ENCODE data around the gene KPNA1. TPM values are rescaled to one million over a fixed set of nuclear protein-coding genes. Genes with fewer than 3 reads are reported as not detected.

The KPNA1 gene
- total RNA-seq, 2 experiments from 2014 or later, result 47.4 to 49.0 TPM

DNA sequence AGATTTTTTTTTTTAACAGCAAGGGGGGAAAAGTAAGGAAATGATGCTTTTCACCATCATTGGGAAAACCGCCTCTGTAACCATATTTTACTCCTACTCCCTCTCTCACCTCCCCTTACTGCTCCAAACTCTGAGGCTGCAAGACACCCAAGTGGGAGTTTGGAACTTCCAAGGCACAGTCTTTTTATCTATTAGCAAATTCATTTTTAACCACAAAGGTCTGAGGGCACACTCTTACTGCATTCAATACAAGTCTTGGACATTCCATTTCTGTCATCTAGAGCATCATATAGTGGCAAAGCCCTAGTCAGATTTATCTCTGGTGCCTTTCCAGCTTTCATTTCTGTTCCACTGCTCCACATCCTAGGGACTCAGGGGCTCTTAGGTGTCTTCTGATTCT is 117.5 kb downstream of the KPNA1 start:
- H3K27ac Mint-ChIP-seq, result no peak overlapping the region
- no peaks in the 10 kb centered on the region for H3K9me3 Mint-ChIP-seq
- H3K27me3 Mint-ChIP-seq, result no peaks in the 10 kb centered on the region
- peaks cover 20% of the 10 kb centered on the region for H3K36me3 Mint-ChIP-seq
- no peak for DNase-seq
- no peak overlapping the region for H3K4me3 Mint-ChIP-seq
- peaks cover 42% of the 10 kb centered on the region for H3K4me1 Mint-ChIP-seq

DNA sequence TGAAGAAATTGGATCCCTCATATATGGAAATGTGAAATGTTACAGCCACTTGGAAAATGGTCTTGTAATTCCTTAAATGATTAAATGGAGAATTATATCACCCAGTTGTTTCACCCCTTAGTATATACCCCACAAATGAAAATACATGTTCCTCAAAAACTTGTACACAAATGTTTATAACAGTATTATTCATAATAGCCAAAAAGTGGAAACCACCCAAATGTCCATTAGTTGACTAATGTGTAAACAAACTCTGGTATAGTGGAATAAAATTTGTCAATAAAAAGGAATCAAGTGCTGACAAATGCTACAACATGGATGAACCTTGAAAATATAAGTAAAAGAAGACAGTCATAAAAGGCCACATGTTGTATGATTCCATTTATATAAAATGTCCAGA is 118.2 kb downstream of the KPNA1 start:
- DNase-seq, result no peak
- Mint-ChIP-seq H3K4me1 (peaks cover 45% of the 10 kb centered on the region), H3K4me3 (no peak overlapping the region), H3K27me3 (no peaks in the 10 kb centered on the region), H3K27ac (no peak overlapping the region), H3K36me3 (peaks cover 20% of the 10 kb centered on the region), H3K9me3 (no peaks in the 10 kb centered on the region)

- Mint-ChIP-seq H3K9me3 (no peaks in the 10 kb centered on the region), H3K4me3 (no peak overlapping the region), H3K27ac (peak overlapping the region; percentile 12), H3K36me3 (peaks cover 20% of the 10 kb centered on the region), H3K4me1 (peaks cover 43% of the 10 kb centered on the region), H3K27me3 (no peaks in the 10 kb centered on the region)
- DNase-seq, result no peak
Measured at GRCh38 chr3:122395582-122395981, 119.2 kb downstream of the KPNA1 start.

DNA sequence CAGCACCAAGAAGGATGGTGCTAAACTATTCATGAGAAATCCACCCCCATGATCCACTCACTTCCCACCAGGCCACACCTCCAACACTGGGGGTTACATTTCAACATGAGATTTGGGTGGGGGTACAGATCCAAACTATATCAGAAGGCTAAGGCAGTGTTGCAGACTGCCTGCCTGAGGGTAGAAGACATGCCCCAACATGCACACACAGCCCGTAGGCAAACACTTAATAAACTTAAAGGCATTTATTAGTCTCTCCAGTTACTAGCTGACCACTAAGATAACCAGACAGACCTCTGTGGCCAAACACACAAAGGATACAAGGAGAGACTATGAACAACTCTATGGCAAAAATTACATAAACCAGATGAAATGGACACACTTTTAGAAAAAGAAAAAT is 120.6 kb downstream of the KPNA1 start:
- Mint-ChIP-seq H3K36me3 (peaks cover 20% of the 10 kb centered on the region), H3K9me3 (no peaks in the 10 kb centered on the region), H3K27ac (no peak overlapping the region), H3K4me3 (no peak overlapping the region), H3K4me1 (peaks cover 46% of the 10 kb centered on the region), H3K27me3 (no peaks in the 10 kb centered on the region)
- DNase-seq, result no peak

- Mint-ChIP-seq H3K9me3 (no peaks in the 10 kb centered on the region), H3K4me3 (no peak overlapping the region), H3K27me3 (no peaks in the 10 kb centered on the region), H3K27ac (no peak overlapping the region), H3K4me1 (peaks cover 49% of the 10 kb centered on the region), H3K36me3 (peaks cover 21% of the 10 kb centered on the region)
- no peak for DNase-seq
Measured at GRCh38 chr3:122392868-122393844, 121.6 kb downstream of the KPNA1 start.

- H3K27me3 Mint-ChIP-seq, result no peaks in the 10 kb centered on the region
- H3K4me1 Mint-ChIP-seq, result peaks cover 52% of the 10 kb centered on the region
- H3K4me3 Mint-ChIP-seq, result no peak overlapping the region
- H3K36me3 Mint-ChIP-seq, result peaks cover 25% of the 10 kb centered on the region
- H3K27ac Mint-ChIP-seq, result no peak overlapping the region
- H3K9me3 Mint-ChIP-seq, result no peaks in the 10 kb centered on the region
- no peak for DNase-seq
Measured at GRCh38 chr3:122391681-122392446, 122.9 kb downstream of the KPNA1 start.

- H3K27me3 Mint-ChIP-seq, result no peaks in the 10 kb centered on the region
- no peak for DNase-seq
- no peak overlapping the region for H3K27ac Mint-ChIP-seq
- peaks cover 49% of the 10 kb centered on the region for H3K4me1 Mint-ChIP-seq
- H3K9me3 Mint-ChIP-seq, result no peaks in the 10 kb centered on the region
- peaks cover 33% of the 10 kb centered on the region for H3K36me3 Mint-ChIP-seq
- no peak overlapping the region for H3K4me3 Mint-ChIP-seq
Measured at GRCh38 chr3:122390665-122391064, 124.1 kb downstream of the KPNA1 start.

DNA sequence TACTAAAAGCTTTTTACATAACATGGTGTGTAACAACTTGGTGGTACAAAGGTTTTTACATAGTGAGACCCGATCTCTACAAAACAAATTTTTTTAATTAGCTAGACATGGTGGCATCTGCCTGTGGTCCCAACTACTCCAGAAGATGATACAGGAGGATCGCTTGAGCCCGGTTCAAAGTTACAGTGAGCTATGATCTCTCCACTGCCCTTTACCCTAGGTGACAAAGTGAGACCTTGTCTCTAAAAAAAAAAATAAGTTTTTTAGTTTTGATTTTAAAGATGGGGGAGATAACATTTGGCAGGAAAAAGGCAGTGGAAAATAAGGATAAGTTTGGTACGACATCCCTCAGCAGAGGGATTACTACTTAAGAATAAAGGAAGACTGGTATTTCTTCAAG is 124.8 kb downstream of the KPNA1 start:
- no peak for DNase-seq
- H3K27ac Mint-ChIP-seq, result no peak overlapping the region
- no peaks in the 10 kb centered on the region for H3K27me3 Mint-ChIP-seq
- no peak overlapping the region for H3K4me3 Mint-ChIP-seq
- H3K36me3 Mint-ChIP-seq, result peaks cover 36% of the 10 kb centered on the region
- H3K4me1 Mint-ChIP-seq, result peaks cover 42% of the 10 kb centered on the region
- no peaks in the 10 kb centered on the region for H3K9me3 Mint-ChIP-seq

- peaks cover 40% of the 10 kb centered on the region for H3K4me1 Mint-ChIP-seq
- no peak overlapping the region for H3K4me3 Mint-ChIP-seq
- H3K27ac Mint-ChIP-seq, result no peak overlapping the region
- H3K27me3 Mint-ChIP-seq, result no peaks in the 10 kb centered on the region
- H3K36me3 Mint-ChIP-seq, result peaks cover 37% of the 10 kb centered on the region
- H3K9me3 Mint-ChIP-seq, result no peaks in the 10 kb centered on the region
- no peak for DNase-seq
Measured at GRCh38 chr3:122389197-122389596, 125.5 kb downstream of the KPNA1 start.

GRCh38 chr3:122387709-122388108 is 127.0 kb downstream of the KPNA1 start:
- Mint-ChIP-seq H3K4me1 (peaks cover 38% of the 10 kb centered on the region), H3K27ac (peak overlapping the region; percentile 18), H3K36me3 (peaks cover 38% of the 10 kb centered on the region), H3K27me3 (no peaks in the 10 kb centered on the region), H3K9me3 (no peaks in the 10 kb centered on the region), H3K4me3 (peak overlapping the region; percentile 1)
- no peak for DNase-seq

- H3K27me3 Mint-ChIP-seq, result no peaks in the 10 kb centered on the region
- H3K9me3 Mint-ChIP-seq, result no peaks in the 10 kb centered on the region
- DNase-seq, result peak; percentile 96
- peaks cover 53% of the 10 kb centered on the region for H3K36me3 Mint-ChIP-seq
- H3K4me3 Mint-ChIP-seq, result peak within 1 kb of the TSS; percentile 96
- H3K27ac Mint-ChIP-seq, result peak within 1 kb of the TSS; percentile 97
- H3K4me1 Mint-ChIP-seq, result peaks cover 53% of the 10 kb centered on the region
Measured at GRCh38 chr3:122383771-122384697, 130.7 kb downstream of the KPNA1 start, which contains the start of gene FAM162A. Gene FAM162A (plus strand): TSS chr3:122384182. CDS start chr3:122384266, 84 bp downstream.

DNA sequence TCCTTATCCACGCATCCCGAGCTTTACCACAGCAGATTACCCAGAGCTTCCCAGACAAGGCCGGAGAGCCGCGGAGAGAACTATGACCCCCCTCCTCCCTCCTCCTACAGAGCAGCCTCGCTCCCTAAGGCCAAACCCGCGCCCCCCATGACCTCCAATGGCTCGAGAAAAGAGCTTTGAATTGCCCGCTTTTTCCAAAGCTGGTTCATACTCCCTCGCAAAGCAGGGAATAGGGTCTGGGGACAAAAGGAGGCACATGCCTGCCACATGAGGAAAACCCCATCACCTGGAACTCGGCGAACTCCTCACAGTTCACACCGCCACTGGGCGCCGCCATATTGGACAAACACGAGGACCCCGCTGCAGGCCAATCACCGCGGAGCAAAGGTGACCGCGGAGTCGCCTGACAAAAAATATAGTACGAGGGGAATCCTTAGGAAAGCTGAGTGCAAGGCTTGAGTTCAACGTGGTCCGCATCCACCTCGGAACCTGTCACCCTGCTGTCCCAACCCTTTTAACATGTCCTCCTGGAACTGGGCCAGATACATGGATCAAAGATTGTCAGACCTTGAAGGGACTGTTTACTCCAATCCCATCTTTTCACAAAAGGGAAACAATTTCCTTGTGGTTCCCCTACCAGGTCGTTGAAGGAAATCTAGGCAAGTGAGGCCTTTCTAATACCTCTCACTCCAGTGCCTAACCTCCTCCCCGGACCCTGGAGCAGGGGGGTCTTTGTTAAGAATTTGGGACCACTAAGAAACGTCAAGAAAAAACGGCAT is 131.7 kb downstream of the KPNA1 start, which contains the start of gene MIX23:
Gene MIX23 (minus strand): TSS at position 344 of the 779 bp plus-strand sequence. CDS start 7 bp downstream, at position 337.
- Mint-ChIP-seq H3K27ac (peak within 1 kb of the TSS; percentile 97), H3K4me3 (peak within 1 kb of the TSS; percentile 96), H3K9me3 (no peaks in the 10 kb centered on the region), H3K4me1 (peaks cover 53% of the 10 kb centered on the region), H3K27me3 (no peaks in the 10 kb centered on the region), H3K36me3 (peaks cover 52% of the 10 kb centered on the region)
- peak; percentile 87 for DNase-seq

- Mint-ChIP-seq H3K4me1 (peaks cover 40% of the 10 kb centered on the region), H3K36me3 (peaks cover 47% of the 10 kb centered on the region), H3K9me3 (no peaks in the 10 kb centered on the region), H3K4me3 (no peak overlapping the region), H3K27ac (peak overlapping the region; percentile 88), H3K27me3 (no peaks in the 10 kb centered on the region)
- DNase-seq, result no peak
Measured at GRCh38 chr3:122377975-122378374, 136.8 kb downstream of the KPNA1 start.

GRCh38 chr3:122374034-122374433 is 140.7 kb downstream of the KPNA1 start:
- Mint-ChIP-seq H3K36me3 (peaks cover 35% of the 10 kb centered on the region), H3K27me3 (no peaks in the 10 kb centered on the region), H3K9me3 (no peaks in the 10 kb centered on the region), H3K4me3 (no peak overlapping the region), H3K27ac (no peak overlapping the region), H3K4me1 (peaks cover 18% of the 10 kb centered on the region)
- DNase-seq, result no peak

Measured in activated naive CD8-positive, alpha-beta T cell treated with anti-CD3 and anti-CD28 coated beads for 36 hours (primary cell).